Fibroblast of skin of back (primary cell): ENCODE data around the gene ECI1.

Source experiments
- DNase-seq: peaks from one replicate; pipeline ENCODE4 v3.0.0-alpha.2; 2013

Gene ECI1

DNA sequence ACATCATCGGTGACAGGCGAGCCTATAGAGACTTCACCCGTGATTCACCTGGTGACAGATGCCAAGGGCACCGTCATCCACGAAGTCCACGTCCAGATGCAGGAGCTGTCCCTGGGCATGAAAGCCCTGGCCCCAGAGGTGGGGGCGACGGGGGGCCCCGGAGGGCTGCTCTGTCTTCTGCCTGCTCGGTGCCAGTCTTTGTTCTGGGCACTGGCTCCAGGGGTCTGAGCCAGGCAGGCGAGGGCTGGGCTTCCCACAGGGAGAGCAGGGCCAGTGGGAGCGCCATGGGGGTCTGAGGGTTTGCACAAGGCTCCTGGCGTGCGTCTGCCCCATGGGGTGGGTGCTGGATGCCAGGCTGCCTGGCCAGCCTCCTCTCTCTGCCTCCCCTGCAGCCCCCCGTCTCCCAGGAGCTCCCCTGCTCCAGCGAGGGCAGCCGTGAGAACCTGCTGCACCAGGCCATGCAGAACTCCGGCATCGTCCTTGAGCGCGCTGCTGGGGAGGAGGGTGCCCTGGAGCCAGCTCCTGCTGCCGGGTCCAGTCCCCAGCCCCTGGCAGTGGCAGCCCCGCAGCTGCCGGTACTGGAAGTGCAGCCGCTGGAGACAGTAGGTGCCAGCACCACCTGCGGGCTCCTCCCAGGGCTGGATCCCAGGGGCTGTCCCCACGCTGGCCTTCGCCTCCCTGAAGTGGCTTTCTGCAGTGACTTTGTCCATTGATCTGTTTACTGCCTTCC lies 18.2 kb downstream of the ECI1 start:
- DNase-seq = no peak

DNA sequence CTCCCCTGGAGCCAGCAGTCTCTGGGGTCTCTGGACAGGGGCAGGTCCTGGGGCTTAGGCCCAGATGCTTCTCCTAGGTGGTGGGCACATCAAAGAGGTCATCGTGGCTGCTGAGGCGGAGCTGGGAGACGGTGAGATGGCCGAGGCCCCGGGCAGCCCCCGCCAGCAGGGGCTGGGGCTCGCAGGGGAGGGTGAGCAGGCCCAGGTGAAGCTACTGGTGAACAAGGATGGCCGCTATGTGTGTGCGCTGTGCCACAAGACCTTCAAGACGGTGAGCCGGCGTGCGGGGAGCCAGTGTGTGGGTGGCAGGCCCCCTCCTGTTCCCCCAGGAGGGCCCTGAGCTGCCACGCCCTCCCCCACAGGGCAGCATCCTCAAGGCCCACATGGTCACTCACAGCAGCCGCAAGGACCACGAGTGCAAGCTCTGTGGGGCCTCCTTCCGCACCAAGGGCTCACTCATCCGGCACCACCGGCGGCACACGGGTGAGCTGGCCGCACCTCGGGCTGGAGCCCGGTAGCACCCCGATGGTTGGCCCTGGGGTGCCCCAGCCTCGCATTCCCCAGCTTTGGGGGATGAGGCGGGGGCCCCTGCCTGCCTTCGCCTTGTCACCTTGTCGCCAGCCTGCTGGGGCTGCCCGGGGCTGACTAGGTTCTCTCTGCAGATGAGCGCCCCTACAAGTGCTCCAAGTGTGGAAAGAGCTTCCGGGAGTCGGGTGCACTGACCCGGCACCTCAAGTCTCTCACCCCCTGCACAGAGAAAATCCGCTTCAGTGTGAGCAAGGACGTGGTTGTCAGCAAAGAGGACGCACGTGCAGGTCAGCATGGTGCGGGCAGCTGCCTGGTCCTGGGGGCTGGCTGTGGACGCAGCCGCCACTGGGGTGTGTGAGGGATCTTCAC lies 19.0 kb downstream of the ECI1 start:
- no peak for DNase-seq

DNA sequence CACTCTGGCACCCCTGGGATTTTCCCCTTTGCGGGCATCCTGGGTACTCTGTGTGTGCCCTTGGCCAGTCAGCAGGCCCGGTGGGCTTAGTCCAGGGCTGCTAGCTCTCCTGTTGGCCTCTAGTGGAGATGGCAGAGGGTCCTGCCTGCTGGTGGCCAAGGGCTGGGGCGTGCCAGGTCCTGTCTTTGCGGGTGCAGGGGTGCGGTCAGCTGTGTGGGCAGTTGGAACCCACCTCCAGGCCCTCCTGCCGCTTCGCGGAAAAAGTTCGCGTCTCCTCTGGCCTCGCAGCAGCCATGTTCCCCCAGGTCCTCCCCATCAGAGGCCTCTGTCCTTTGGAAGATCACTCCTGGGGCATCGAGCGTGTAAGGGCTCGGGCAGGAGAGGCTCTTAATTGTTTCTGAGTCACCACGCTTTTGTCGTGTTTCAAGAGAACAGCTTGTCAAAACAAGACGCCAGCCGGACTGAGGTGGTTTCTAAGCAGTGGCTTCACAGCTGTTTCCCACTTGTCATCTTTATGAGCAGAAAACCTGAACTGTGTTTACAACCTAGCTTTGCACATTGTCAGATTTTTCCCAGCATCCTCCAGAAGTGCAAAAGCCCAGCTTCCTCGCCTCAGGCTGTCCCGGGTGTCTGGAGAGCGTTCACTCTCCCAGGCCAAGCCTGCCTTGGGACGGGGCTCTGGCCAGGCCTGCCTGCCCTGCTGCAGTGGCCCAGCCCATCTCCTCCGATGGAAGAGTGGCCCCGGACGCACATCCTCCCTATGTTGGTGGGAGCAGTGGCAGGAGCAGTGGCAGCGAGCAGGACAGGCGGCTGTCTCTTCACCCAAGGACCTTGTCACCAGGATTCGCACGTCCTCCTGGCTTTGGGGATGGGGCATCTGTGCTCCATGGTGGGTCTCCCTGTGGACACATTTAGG lies 20.1 kb downstream of the ECI1 start:
- no peak for DNase-seq

DNA sequence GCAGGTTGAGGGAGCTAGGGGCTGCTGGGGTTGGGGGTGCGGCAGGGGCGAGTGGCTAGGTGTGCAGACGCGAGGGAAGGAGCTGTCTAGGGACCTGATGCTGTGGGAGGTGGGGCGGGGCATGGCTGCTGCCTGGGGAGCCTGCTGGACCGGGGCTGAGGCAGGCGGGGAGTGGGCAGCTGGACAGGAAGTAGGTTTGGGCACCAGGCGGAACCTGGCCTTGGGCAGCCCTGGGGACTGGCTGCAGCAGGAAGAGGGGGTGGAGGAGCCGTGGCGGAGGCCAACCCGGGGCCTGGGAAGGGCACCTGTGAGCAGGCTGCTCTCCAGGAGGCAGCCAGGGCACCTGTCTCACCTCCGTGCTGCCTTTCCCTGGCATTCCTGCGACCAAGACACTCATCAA lies 21.0 kb downstream of the ECI1 start:
- no peak for DNase-seq

DNA sequence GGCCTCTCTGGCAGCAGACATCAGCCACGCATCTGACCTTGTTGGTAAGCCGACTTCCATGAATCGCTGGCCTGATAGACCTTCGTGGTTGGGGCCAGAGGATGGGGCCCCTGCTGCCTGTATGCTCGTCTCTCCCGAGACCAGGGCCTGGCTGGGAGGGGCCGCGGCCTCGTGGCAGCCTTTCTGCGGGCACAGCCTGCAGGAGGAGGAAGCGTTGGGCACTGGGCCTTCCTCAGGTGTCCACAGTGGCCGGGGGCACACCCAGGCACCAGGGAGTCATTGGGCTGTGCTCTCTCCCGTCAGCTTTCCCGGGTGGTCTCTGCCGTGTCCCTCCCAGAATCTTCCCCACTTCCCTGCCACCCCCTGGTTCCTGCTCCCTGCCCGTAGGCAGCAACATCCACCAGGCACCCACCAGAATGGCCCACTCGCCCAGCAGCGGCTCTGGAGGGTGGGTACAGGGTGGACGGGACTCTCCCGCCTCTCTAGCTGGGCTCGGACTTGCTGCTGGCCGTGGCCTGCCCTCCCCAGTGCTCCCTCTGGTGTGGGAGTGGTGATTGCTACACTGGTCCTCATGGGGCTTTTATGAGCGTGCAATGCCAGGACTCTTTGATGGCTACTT lies 21.6 kb downstream of the ECI1 start:
- DNase-seq = no peak

DNA sequence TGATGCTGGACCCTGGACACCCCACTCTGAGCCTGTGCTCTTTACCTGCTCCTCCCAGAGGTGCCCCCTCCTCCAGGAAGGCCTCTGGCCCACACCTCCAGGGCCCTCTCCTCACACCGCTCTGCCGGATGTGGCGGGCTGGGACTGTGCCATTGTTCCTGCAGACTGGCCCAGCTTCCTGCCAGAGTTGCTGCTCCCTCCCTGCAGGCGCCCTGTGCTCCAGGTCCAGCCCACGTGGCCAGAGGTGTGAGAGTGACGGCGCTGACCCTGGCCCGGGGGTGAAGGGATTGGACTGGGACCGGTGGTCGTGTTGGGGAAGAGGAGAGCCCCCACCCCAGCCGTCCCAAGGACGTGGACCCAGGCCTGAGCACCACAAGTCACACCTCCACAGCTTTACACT lies 22.3 kb downstream of the ECI1 start:
- DNase-seq = no peak

DNA sequence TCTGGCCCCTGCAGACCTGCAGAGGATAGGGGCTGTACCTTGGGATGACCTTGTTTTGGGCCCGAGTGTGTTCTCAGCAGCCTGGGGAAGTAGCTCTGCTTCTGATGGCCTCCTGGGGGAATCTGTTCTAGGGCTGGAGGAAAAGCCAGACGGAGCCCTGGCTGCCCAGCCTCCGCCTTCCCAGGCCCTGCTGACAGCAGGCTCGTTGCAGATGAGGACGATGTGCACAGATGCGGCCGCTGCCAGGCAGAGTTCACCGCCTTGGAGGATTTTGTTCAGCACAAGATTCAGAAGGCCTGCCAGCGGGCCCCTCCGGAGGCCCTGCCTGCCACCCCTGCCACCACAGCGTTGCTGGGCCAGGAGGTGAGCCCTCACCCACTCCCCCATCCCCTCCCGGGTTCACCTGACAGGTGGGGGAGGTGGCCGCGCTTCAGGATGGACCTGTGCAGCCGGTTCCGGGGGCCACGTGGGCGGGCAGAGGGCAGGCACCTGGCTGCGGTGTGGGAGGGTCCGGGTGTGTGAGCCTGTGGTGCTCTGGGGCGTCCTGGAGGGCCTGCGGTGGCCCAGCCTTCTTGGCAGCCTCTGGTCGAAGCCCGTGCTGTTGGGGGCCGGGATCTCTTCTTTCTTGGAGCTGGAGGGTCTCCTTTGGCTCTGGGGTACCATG lies 23.1 kb downstream of the ECI1 start:
- DNase-seq = no peak

DNA sequence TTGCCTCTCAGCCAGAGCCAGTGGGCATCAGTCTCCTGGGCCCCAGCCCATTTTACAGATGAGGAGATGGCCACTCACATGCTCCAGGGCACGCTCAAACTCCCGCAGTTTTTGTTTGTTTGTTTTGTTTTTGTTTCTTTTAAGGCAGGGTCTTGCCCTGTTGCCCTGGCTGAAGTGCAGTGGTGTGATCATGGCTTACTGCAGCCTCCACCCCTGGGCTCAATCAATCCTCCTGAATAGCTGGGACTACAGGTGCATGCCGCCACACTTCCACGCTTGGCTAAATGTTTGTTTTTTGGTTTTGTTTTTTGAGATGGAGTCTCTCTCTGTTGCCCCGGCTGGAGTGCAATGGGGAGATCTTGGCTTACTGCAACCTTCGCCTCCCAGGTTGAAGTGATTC lies 24.5 kb downstream of the ECI1 start:
- no peak for DNase-seq

DNA sequence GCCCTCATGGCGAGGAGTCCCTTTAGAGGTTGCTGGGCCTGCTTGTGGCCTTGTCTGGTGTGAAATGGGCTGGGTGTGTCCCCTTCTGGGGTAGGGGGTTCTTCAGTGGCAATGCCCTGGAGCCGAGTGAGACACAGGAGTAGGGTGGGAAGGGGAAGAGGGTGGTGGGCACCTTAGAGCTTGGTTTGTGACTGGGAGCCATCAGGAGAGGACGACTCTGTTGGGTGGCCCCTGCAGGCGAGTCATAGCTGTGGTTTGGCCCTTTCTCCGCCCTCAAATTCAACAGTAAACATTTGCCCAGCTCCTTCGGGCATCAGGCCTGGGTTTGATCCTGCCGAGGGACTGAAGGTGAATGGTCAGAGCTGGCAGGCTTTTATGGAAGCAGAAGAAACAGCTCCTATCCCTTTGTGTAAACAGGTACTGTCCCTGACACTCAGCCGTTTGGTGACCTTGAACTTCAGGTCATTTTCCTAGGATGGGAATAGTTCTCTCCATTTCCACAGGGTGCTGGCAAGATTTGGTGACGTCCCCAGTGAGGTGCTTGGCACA lies 25.1 kb downstream of the ECI1 start:
- no peak for DNase-seq

DNA sequence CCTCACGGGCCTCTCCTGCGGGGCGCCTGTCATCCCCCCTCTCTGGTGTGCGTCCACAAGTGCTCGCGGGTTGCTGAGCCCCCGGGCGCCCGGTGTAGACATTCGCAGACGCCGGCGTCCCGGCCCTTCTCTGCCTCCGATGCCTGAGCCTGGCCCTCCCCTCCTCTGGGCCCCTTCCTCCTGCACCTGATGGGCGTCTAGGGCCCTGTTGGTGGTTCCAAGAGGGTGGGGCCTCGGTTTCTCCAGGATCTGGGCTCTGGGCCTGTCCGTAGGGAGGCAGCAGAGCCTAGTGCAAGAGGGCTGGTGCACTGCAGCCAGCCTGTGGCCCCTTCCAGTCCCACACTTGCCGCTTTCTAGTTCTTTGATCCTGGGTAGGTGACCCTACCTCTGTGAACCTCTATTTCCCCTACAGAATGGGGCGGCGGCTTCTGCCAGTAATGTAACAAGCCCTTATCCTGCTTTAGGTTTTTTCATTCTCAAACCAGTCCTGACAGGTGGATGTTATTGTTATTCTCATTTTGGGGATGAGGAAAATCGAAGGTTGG lies 27.4 kb downstream of the ECI1 start:
- DNase-seq = peak; percentile 46

DNA sequence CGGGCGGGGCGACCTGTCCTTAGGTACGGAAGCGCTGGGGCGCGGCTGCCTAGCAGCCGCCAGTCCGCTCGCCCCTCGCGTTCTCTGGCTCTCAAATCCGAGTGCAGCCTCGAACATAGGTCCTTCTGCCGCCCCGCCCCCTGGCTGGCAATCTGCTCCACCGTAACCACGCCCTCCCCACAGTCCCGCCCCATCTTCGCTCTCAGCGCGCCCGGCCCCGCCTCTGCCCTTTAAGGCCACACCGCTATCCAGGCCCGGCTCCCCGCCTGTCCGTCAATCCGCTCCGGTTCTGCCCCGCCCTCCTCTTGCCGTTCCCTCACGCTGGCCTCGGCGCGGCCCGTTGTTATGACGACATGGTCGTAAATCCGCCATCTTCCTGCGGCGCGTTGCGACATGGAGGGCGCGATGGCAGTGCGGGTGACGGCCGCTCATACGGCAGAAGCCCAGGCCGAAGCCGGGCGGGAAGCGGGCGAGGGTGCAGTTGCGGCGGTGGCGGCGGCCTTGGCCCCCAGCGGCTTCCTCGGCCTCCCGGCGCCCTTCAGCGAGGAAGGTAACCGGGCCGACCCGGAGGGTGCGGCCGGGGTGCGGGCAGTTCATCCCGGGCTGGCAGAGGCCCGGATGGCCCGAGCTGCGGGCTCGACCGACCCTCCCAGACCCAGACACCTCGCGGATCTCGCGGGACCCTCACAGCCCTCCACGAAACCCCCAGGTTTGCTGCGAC lies 28.0 kb downstream of the ECI1 start, which contains the start of gene E4F1:
TSS of gene E4F1 (plus strand) at position 371 of the 721 bp plus-strand sequence. CDS start at position 394, 23 bp downstream.
- peak; percentile 100 for DNase-seq

DNA sequence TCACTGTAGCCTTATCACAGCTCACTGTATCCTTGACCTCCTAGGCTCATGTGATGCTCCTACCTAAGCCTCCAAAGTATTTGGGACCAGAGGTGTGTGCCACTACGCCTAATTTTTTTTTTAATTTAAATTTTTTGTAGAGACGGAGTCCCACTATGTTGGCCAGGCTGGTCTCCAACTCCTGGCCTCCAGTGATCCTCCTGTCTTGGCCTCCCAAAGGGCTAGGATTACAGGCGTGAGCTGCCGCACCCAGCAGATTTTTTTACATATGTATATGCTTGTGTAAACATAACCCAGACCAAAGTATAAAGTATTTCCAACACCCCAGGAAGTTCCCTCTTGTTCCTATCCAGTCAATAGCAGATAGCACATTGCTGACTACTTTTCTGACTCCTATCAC lies 35.1 kb downstream of the ECI1 start:
- no peak for DNase-seq

DNA sequence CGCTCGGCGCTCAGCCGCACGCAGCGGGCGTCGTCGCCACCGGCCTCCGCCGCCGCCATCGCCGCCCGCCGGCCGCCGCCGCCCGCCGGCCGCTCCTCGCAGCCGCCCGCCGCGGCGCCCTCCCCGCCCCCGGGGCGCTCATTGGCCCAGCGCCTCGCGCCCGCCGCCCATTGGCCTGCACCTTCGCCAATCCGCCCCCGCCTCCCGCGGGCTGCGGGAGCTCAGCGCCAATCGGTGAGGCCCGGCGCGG lies 36.7 kb downstream of the ECI1 start, which contains the start of gene PGP:
TSS of gene PGP (minus strand) at position 122 of the 250 bp plus-strand sequence. CDS start at position 59, 63 bp downstream.
- DNase-seq = no peak

DNA sequence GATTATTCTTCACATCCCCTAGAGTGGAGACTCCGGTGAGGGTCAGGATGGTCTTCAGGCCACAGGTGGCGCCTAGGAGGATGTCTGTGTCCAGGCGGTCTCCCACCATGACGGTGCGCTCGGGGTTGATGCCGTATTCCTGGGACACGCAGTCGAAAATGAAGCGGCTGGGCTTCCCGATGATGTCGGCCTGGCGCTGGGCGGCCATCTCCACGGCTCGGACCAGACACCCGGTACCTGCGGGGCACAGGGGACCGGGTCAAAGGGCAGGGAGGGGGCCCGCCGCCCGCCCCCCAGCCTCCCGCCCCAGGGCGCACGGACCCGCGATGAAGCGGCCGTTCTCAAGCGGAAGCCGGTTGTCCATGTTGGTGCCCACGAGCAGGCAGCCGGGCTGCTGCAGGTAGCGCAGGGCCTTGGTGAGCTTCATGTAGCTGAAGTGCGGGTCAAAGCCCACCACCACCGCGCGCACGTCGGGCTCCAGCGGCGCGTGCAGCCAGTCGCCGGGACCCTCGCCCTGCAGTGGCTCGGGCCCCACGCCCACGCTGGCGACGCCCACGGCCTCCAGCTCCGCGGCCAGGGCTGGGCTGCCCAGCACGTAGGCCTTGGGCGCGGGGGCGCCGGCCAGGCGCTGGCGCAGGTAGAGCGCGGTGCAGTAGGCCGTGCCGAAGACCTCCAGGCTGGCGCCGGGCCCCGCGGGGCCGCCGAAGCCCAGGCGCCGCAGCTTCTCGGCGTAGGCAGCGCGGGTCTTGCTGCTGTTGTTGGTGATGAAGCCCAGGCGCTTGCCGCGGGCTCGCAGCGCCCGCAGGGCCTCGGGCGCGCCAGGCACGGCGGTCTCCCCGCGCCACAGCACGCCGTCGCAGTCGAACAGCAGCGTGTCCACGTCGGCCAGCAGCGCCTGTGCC lies 37.3 kb downstream of the ECI1 start:
- DNase-seq = no peak

DNA sequence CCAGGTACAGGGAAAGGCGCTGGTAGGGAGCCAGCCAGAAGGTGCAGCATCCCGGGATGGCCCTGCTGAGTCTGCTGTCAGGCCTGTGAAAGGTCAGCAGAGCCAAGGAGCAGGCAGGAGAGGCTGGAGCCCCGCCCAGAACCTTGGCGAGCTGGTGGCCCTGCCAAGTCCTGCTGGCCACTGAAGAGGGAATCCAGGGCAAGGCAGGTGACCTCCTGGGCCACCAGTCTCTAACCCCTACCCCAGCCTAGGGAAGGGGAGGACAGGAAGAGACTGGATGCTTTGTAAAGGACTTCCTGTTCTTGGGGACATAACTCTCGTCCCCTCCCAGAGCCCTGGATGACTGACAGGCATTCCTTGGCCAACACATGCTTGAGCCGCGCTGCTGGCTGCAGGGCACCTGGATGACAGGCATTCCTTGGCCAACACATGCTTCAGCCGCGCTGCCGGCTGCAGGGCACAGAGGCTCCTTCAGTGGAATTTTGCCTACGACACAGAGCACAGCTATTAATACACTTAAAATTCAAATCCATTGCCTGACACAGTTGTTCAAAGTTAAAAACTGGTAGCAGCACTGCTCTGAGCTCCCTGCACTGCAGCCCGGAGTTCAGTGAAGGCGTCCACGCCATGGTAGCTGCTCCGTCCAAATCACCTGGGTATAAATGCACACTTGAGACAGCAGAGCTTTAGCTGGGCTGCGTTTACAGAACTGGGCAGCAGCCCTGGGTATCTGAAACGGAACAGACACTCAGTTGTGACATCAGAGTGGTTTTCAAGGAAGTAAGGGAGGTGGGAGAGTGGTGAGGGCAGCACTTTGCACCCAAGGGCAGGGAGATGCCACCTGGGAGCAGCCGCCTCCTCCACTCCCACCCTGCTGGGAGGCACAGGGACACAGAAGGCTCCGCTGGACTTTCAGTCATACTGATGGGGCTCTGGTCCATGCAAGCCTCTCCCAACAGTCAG lies 38.7 kb downstream of the ECI1 start:
- no peak for DNase-seq

DNA sequence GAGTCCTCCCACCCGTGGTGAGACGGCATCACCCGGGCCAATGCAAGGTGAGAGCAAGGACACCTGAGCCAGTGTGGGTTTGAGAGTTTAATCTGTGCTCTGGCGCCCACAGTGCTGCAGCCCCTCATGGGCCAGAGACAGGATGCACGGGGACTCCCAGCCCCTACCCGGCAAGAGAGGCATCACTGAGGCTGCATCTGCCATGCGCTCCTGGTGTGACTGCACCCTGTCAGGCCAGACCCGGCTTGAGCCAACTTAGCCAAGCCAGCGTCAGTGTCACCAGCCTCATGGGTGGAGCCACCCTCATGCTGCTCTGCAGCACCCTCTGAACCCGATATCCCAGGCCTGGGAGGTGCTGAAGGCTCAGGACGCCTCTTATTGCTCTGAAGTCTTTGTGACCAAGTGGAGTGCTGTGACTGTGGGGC lies 39.5 kb downstream of the ECI1 start:
- no peak for DNase-seq

DNA sequence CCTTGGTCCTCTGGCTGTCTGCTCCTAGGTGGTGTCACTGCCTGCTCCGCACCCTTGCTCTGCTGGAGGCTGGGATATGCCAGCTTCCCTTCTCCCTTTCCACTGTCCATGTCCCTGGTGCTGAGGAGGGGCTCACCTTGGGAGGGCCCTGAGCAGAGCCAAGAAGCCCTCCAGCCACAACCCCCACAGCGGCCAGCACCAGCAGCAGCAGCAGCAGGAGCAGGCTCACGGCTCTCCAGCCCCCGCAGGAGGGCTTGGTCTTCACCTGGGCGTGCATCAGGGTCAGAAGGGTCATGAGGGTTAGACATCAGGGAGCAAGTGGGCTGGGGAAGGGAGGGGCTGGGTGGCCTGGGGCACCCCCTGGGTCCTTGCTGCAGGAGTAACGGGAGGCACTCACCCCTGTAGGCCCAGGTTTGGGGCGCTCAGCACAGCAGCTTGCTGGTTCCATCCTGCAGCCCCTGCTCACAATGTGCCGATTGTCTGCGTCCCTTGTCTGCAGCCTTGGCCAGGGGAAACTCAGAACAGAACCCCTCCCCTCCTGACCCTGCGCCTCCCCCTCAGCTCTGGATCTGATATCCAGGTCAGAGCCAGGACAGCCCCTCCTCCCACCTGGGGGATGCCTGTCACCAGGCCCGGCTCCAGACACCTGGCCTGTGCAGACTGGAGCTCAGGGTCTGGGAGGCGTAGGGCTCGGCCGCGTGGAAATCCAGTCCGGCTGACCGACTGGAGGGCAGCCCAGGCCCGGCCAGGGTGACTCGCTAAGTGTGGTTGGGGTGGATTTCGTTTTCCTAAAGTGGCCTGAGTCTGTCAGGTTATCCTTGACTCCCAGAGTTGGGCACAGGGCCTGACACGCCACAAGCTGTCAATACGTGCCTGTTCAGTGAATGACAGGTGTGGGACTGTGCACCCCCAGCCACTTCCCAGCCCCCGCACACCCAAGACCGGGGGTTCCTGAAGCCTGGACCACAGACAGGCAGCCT lies 40.7 kb downstream of the ECI1 start, which contains the start of gene BRICD5:
TSS of gene BRICD5 (minus strand) at position 478 of the 980 bp plus-strand sequence. CDS start at position 448, 30 bp downstream.
- no peak for DNase-seq
